Transverse colon (tissue), 4 donors: ENCODE data around the gene ABCG2.

Experiments used
- CTCF ChIP-seq, 5 experiments: fragments of 200-600 bp in 3 of 5; fragments of 450-650 bp in 2 of 5; sonication (generic) in 3 of 5; IDR thresholded peaks; 1 replicate in 2 of 5; 2 replicates in 3 of 5; pipeline ENCODE4 v1.5.1; 2016 to 2017; ENCODE audit warnings: antibody characterized with exemption in 5 of 5, inconsistent platforms in 3 of 5, mild to moderate bottlenecking in 2 of 5, moderate library complexity in 1 of 5
- EP300 ChIP-seq: sonication (generic); formaldehyde crosslinking; IDR thresholded peaks from one replicate; pipeline ENCODE4 v1.6.1; 2017; ENCODE audit warnings: antibody characterized with exemption, low read depth
- POLR2A ChIP-seq: fragments of 450-650 bp; IDR thresholded peaks from one replicate; pipeline ENCODE4 v1.6.1; 2016; ENCODE audit warnings: antibody characterized with exemption, mild to moderate bottlenecking, moderate library complexity
- POLR2AphosphoS5 ChIP-seq, 3 donors: sonication (generic); formaldehyde crosslinking; IDR thresholded peaks; one replicate each; pipeline ENCODE4 v1.6.1; 2016; ENCODE audit warnings: antibody characterized with exemption in 3 of 3

DNA sequence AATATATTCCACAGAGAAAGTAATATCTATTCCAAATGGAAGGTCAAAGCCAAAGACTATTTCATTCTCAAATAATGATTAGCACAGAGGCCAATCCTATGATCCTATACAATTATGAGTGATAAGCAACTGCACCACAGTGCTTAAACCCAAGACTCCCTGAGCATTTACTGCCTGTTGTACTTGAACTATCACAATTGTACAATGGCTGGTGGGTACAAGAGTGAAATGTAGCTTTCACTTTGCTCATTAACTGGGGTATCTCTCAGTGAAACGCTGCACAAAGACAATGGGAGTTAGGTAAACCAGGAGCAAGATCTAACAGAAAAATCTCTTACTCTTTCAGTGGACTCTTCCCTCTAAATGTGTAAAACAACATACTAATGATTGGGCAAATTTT, 24.3 kb downstream of the ABCG2 start:
- TF ChIP-seq EP300, result no peak
- TF ChIP-seq POLR2A, result no peak
- no peak for TF ChIP-seq CTCF (IDR thresholded peaks at IDR 0.05)
- no peak for TF ChIP-seq POLR2AphosphoS5 (IDR thresholded peaks at IDR 0.05)
